H4 (cell line): ENCODE data around the gene LSP1. TPM values are rescaled to one million over a fixed set of nuclear protein-coding genes. Genes with fewer than 3 reads are reported as not detected.

ENCODE experiments used
- DNase-seq: peaks from one replicate; pipeline ENCODE4 v3.0.0-alpha.2; 2015; ENCODE audit warnings: low spot score
- total RNA-seq: library from RNA; depleted of rRNA; stranded (reverse); fragments of >200 nt; shearing (Covaris generic); gene quantifications from 2 replicates; pipeline ENCODE4 v1.2.3, GENCODE V29; 2014

The LSP1 gene
- total RNA-seq, 1 experiment from 2014 or later, result 3.3 TPM

- no peak for DNase-seq
These were observed 5.7 kb upstream of the LSP1 start for GRCh38 chr11:1847006-1847735.

- DNase-seq, result no peak
These were observed 4.8 kb upstream of the LSP1 start for GRCh38 chr11:1847926-1848639.

- DNase-seq, result no peak
These were observed 4.0 kb upstream of the LSP1 start for GRCh38 chr11:1848640-1849430.

- DNase-seq, result no peak
These were observed 1.3 kb upstream of the LSP1 start for GRCh38 chr11:1851468-1852180.

- no peak for DNase-seq
These were observed 510 bp upstream of the LSP1 start for GRCh38 chr11:1852271-1852876.

GRCh38 chr11:1853376-1854131, 670 bp downstream of the LSP1 start:
- no peak for DNase-seq

- DNase-seq, result no peak
These were observed 1.5 kb downstream of the LSP1 start for GRCh38 chr11:1854132-1854948.

GRCh38 chr11:1854949-1855885, 2.3 kb downstream of the LSP1 start:
- no peak for DNase-seq

GRCh38 chr11:1855886-1856265, 3.0 kb downstream of the LSP1 start:
- no peak for DNase-seq

GRCh38 chr11:1856306-1857005, 3.6 kb downstream of the LSP1 start:
- no peak for DNase-seq

- DNase-seq, result no peak
These were observed 4.2 kb downstream of the LSP1 start for GRCh38 chr11:1857064-1857463.

GRCh38 chr11:1858154-1858553, 5.3 kb downstream of the LSP1 start:
- no peak for DNase-seq

- DNase-seq, result no peak
These were observed 5.7 kb downstream of the LSP1 start for GRCh38 chr11:1858576-1858975.

GRCh38 chr11:1859004-1859403, 6.1 kb downstream of the LSP1 start:
- no peak for DNase-seq

- DNase-seq, result no peak
These were observed 7.2 kb downstream of the LSP1 start for GRCh38 chr11:1860108-1860507.

GRCh38 chr11:1861435-1862411, 8.8 kb downstream of the LSP1 start:
- DNase-seq, result no peak
